SK-N-SH (cell line): ENCODE measurements around the gene KSR2. TPM values are rescaled to one million over a fixed set of nuclear protein-coding genes. Genes with fewer than 3 reads are reported as not detected.

Experiments used
- CTCF ChIA-PET: fragments of 300-600, 350-600 bp; formaldehyde crosslinking; extraction: SDS; loops from one replicate; lab custom pipeline; 2021; lab: Yijun Ruan, JAX
- POLR2A ChIA-PET: fragments of 350-600 bp; sonication (Branson Sonifier 250); formaldehyde crosslinking; extraction: SDS; loops from one replicate; lab custom pipeline; 2020; ENCODE audit warnings: antibody characterized with exemption, inconsistent platforms; lab: Yijun Ruan, JAX
- DNase-seq: peaks from one replicate; pipeline ENCODE4 v3.0.0; 2012
- H2AFZ ChIP-seq: fragments of 200-600 bp; sonication (generic); 2 replicates; pipeline ENCODE4 v1.8.1; 2016; ENCODE audit warnings: antibody characterized with exemption, mild to moderate bottlenecking, low read depth
- H3F3A ChIP-seq: fragments of 200-600 bp; sonication (generic); replicated peaks from 2 replicates; pipeline ENCODE3; 2016; ENCODE audit warnings: antibody characterized with exemption, mild to moderate bottlenecking; ENCODE audit not compliant: insufficient read depth
- H3K27ac ChIP-seq, 2 experiments: fragments of 200-500 bp in 1 of 2; fragments of 200-600 bp in 1 of 2; sonication (Bioruptor generic) in 1 of 2; sonication (generic), shearing (Covaris generic) in 1 of 2; 2 replicates each; pipeline versions ENCODE4 v1.5.1 to v1.6.1; 2014 to 2016; ENCODE audit warnings: low read depth in 2 of 2, inconsistent platforms in 1 of 2, low read length in 1 of 2, mild to moderate bottlenecking in 1 of 2, mixed read lengths in 1 of 2
- H3K27me3 ChIP-seq: fragments of 200-600 bp; sonication (generic), shearing (Covaris generic); 2 replicates; pipeline ENCODE4 v1.6.1; 2016; ENCODE audit warnings: mixed run types; ENCODE audit not compliant: insufficient read depth
- H3K36me3 ChIP-seq, 2 experiments: fragments of 200-500 bp in 1 of 2; fragments of 200-600 bp in 1 of 2; sonication (Bioruptor generic) in 1 of 2; sonication (generic) in 1 of 2; replicated peaks in 1 of 2; 2 replicates each; pipeline versions ENCODE3 to v1.5.1; 2014 to 2016; ENCODE audit warnings: low read length in 1 of 2, mild to moderate bottlenecking in 1 of 2; ENCODE audit not compliant: insufficient read depth in 2 of 2, control insufficient read depth in 1 of 2
- H3K4me1 ChIP-seq, 2 experiments: fragments of 200-500 bp in 1 of 2; fragments of 200-600 bp in 1 of 2; sonication (Bioruptor generic) in 1 of 2; sonication (generic), shearing (Covaris generic) in 1 of 2; 2 replicates each; pipeline versions ENCODE4 v1.5.1 to v1.6.1; 2014 to 2016; ENCODE audit warnings: low read depth in 1 of 2, low read length in 1 of 2, mixed run types in 1 of 2; ENCODE audit not compliant: insufficient read depth in 2 of 2, control insufficient read depth in 1 of 2
- H3K4me2 ChIP-seq: fragments of 200-600 bp; sonication (generic), shearing (Covaris generic); 2 replicates; pipeline ENCODE4 v1.6.1; 2017; ENCODE audit warnings: mixed run types
- H3K4me3 ChIP-seq, 2 experiments: fragments of 200-500 bp in 1 of 2; fragments of 200-600 bp in 1 of 2; sonication (Bioruptor generic) in 1 of 2; sonication (generic), shearing (Covaris generic) in 1 of 2; 2 replicates each; pipeline versions ENCODE4 v1.5.1 to v1.8.1; 2014 to 2016; ENCODE audit warnings: low read depth in 2 of 2, inconsistent platforms in 1 of 2, low read length in 1 of 2, mild to moderate bottlenecking in 1 of 2, mixed read lengths in 1 of 2, moderate library complexity in 1 of 2
- H3K79me2 ChIP-seq: fragments of 200-600 bp; sonication (generic); 2 replicates; pipeline ENCODE4 v1.8.1; 2017; ENCODE audit warnings: mild to moderate bottlenecking; ENCODE audit not compliant: insufficient read depth
- H3K9ac ChIP-seq: fragments of 200-600 bp; sonication (generic); 2 replicates; pipeline ENCODE4 v1.6.1; 2017; ENCODE audit warnings: mixed run types
- H3K9me2 ChIP-seq: fragments of 200-600 bp; sonication (generic); 2 replicates; pipeline ENCODE4 v1.6.1; 2017; ENCODE audit warnings: mixed run types
- H3K9me3 ChIP-seq: fragments of 200-600 bp; sonication (generic); 2 replicates; pipeline ENCODE4 v1.6.1; 2017; ENCODE audit warnings: mixed run types, mild to moderate bottlenecking, moderate library complexity
- H4K20me1 ChIP-seq: fragments of 200-600 bp; sonication (generic); 2 replicates; pipeline ENCODE4 v1.6.1; 2017; ENCODE audit warnings: mild to moderate bottlenecking, mixed run types; ENCODE audit not compliant: insufficient read depth
- ELF1 ChIP-seq: IDR thresholded peaks from 2 replicates; pipeline ENCODE4 v1.4.0; 2012
- GATA2 ChIP-seq: sonication (generic); formaldehyde crosslinking; IDR thresholded peaks from 2 replicates; pipeline ENCODE4 v1.5.0; 2020; ENCODE audit warnings: mild to moderate bottlenecking, missing genetic modification reagents
- MAX ChIP-seq: IDR thresholded peaks from 2 replicates; pipeline ENCODE4 v1.4.0; 2012; ENCODE audit warnings: low read depth
- RCOR1 ChIP-seq: fragments of 150-350 bp; IDR thresholded peaks from 2 replicates; pipeline ENCODE4 v1.6.1; 2017; ENCODE audit warnings: antibody characterized with exemption, low read length
- RFX5 ChIP-seq: IDR thresholded peaks from 2 replicates; pipeline ENCODE4 v1.6.1; 2012; ENCODE audit warnings: mild to moderate bottlenecking, improper control_type of control experiment, low read length
- SIN3A ChIP-seq: IDR thresholded peaks from 2 replicates; pipeline ENCODE4 v1.6.1; 2012; ENCODE audit warnings: low read depth, mild to moderate bottlenecking, low read length, moderate library complexity, borderline replicate concordance
- TAF1 ChIP-seq: IDR thresholded peaks from 2 replicates; pipeline ENCODE4 v1.6.1; 2012; ENCODE audit warnings: low read depth, mild to moderate bottlenecking, low read length, moderate library complexity, borderline replicate concordance
- TCF12 ChIP-seq: IDR thresholded peaks from 2 replicates; pipeline ENCODE4 v1.4.0; 2012
- WGBS: methylation state at CpG from one replicate; pipeline ENCODE4 v1.1.6; 2017; ENCODE audit warnings: low lambda C conversion rate; 5-methylcytosine and 5-hydroxymethylcytosine counted together
- polyA plus RNA-seq, 3 experiments: library from polyadenylated mRNA; depleted of rRNA; stranded (reverse); fragments of >200 nt; gene quantifications; 2 replicates each; pipeline ENCODE4 v1.2.3, GENCODE V29; 2012
- TF ChIP-seq, protein P1 (sequence below): fragments of 150-350 bp; IDR thresholded peaks from 2 replicates; pipeline ENCODE4 v1.6.1; 2016; ENCODE audit warnings: mild to moderate bottlenecking, low read depth, low read length
- TF ChIP-seq, protein P2 (sequence below): IDR thresholded peaks from 2 replicates; pipeline ENCODE4 v1.6.1; 2012; ENCODE audit warnings: mild to moderate bottlenecking, low read depth, low read length, moderate library complexity
- TF ChIP-seq, protein P3 (sequence below): IDR thresholded peaks from 2 replicates; pipeline ENCODE4; 2012
- TF ChIP-seq, protein P4 (sequence below): IDR thresholded peaks from 2 replicates; pipeline ENCODE4 v1.4.0; 2012; ENCODE audit warnings: low read depth, borderline replicate concordance

Gene KSR2
- polyA plus RNA-seq, 1 of the 3 experiments (the other 2 are of a cell fraction) = 0.12 TPM

DNA sequence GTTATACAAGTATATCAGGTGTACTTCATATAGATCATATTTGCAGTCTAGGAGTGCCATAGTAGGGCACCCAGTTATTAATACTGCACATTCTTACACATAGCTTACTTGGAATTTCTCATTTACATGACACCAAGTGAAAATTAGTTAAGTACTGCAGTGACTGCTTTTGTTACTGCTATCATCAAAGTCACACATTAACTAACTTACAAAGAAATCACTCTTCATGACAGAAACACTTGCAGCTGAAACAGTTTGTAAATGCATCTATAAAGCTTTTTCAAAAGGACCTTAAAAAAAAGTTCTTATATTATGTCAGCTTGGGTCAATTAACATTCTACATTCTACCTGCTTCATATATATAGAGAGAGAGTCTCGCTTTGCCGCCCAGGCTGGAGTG, 29.9 kb upstream of the KSR2 start:
- Histone ChIP-seq H3K27ac (no peak overlapping the region), H3K9me2 (no peaks in the 10 kb centered on the region), H4K20me1 (no peaks in the 10 kb centered on the region), H3K4me2 (no peak overlapping the region), H3K4me3 (no peak overlapping the region), H3K4me1 (no peaks in the 10 kb centered on the region), H3K36me3 (no peaks in the 10 kb centered on the region), H2AFZ (no peak overlapping the region), H3F3A (no peaks in the 10 kb centered on the region), H3K9ac (no peak overlapping the region), H3K9me3 (no peaks in the 10 kb centered on the region), H3K79me2 (no peaks in the 10 kb centered on the region), H3K27me3 (no peaks in the 10 kb centered on the region)
- 88% methylated on average over 2 of the region's 2 CpGs for whole genome bisulfite sequencing
- DNase-seq = no peak
- TF ChIP-seq GATA2 (CRISPR knock-in tag) (no peak), TCF12 (no peak)
- ChIA-PET CTCF (interaction anchor here (0.6 to 1.3 kb wide), 2 partner anchors 36 to 123 kb away, joined by 3 read pairs; no protein-coding TSS in a partner anchor), POLR2A (no interaction called here)

DNA sequence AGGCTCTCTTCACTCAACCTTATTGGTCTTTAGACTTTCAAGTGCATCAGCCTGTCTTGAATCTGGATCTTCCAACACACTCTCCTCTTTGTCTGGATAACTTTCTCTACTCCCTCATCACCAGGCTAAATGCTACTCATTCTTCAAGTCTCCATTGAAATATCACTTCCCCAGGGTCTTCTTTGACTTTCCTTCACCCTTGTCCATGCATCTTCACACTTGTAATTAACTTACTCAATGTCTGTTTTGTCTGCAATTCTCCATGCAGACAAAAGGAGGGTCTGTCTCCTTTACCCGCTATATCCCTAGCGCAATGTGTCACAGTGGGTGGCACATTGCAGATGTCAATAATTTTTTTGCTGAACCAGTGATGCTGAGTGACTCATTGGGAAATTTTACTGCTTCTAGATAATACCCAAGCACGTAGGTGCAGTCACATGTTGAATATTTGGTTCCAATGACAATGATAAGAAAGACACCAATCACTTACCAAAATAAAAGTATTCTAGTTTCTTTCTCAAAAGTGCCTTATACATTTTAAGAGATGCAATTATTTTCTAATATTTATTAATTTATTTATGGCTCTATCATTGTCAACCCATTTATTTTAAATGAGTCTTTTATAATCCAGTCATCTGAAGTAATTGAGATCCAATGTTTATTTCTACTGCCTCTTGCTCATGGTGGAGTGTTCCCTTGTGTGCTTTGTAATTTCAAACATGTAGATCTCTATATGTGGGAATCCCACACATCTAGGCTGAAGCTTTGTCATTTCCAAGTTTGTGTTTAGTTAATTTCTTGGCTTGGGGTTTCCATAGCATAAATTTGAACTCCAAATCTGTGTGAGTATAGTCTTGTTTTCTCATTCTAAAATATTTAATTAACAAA, 26.0 kb upstream of the KSR2 start:
- POLR2A ChIA-PET = no interaction called here
- H3K79me2 ChIP-seq = no peaks in the 10 kb centered on the region
- no peaks in the 10 kb centered on the region for H3K9me2 ChIP-seq
- CTCF ChIA-PET = no interaction called here
- no peak overlapping the region for H3K4me3 ChIP-seq
- WGBS = 61% methylated on average over 3 of the region's 3 CpGs
- no peaks in the 10 kb centered on the region for H3K27me3 ChIP-seq
- no peak overlapping the region for H3K4me2 ChIP-seq
- no peaks in the 10 kb centered on the region for H3K9me3 ChIP-seq
- H3F3A ChIP-seq = no peaks in the 10 kb centered on the region
- no peaks in the 10 kb centered on the region for H3K4me1 ChIP-seq
- no peak overlapping the region for H3K27ac ChIP-seq
- TF ChIP-seq, protein P1, sequence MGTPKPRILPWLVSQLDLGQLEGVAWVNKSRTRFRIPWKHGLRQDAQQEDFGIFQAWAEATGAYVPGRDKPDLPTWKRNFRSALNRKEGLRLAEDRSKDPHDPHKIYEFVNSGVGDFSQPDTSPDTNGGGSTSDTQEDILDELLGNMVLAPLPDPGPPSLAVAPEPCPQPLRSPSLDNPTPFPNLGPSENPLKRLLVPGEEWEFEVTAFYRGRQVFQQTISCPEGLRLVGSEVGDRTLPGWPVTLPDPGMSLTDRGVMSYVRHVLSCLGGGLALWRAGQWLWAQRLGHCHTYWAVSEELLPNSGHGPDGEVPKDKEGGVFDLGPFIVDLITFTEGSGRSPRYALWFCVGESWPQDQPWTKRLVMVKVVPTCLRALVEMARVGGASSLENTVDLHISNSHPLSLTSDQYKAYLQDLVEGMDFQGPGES = no peak
- TF ChIP-seq SIN3A (no peak), ELF1 (no peak), MAX (no peak), RCOR1 (no peak), RFX5 (no peak), TAF1 (no peak)
- TF ChIP-seq, protein P2, sequence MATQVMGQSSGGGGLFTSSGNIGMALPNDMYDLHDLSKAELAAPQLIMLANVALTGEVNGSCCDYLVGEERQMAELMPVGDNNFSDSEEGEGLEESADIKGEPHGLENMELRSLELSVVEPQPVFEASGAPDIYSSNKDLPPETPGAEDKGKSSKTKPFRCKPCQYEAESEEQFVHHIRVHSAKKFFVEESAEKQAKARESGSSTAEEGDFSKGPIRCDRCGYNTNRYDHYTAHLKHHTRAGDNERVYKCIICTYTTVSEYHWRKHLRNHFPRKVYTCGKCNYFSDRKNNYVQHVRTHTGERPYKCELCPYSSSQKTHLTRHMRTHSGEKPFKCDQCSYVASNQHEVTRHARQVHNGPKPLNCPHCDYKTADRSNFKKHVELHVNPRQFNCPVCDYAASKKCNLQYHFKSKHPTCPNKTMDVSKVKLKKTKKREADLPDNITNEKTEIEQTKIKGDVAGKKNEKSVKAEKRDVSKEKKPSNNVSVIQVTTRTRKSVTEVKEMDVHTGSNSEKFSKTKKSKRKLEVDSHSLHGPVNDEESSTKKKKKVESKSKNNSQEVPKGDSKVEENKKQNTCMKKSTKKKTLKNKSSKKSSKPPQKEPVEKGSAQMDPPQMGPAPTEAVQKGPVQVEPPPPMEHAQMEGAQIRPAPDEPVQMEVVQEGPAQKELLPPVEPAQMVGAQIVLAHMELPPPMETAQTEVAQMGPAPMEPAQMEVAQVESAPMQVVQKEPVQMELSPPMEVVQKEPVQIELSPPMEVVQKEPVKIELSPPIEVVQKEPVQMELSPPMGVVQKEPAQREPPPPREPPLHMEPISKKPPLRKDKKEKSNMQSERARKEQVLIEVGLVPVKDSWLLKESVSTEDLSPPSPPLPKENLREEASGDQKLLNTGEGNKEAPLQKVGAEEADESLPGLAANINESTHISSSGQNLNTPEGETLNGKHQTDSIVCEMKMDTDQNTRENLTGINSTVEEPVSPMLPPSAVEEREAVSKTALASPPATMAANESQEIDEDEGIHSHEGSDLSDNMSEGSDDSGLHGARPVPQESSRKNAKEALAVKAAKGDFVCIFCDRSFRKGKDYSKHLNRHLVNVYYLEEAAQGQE = no peak
- TF ChIP-seq, protein P3, sequence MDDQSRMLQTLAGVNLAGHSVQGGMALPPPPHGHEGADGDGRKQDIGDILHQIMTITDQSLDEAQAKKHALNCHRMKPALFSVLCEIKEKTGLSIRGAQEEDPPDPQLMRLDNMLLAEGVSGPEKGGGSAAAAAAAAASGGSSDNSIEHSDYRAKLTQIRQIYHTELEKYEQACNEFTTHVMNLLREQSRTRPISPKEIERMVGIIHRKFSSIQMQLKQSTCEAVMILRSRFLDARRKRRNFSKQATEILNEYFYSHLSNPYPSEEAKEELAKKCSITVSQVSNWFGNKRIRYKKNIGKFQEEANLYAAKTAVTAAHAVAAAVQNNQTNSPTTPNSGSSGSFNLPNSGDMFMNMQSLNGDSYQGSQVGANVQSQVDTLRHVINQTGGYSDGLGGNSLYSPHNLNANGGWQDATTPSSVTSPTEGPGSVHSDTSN = no peak
- TF ChIP-seq, protein P4, sequence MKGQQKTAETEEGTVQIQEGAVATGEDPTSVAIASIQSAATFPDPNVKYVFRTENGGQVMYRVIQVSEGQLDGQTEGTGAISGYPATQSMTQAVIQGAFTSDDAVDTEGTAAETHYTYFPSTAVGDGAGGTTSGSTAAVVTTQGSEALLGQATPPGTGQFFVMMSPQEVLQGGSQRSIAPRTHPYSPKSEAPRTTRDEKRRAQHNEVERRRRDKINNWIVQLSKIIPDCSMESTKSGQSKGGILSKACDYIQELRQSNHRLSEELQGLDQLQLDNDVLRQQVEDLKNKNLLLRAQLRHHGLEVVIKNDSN = no peak
- DNase-seq = no peak
- H3K36me3 ChIP-seq = no peaks in the 10 kb centered on the region
- H4K20me1 ChIP-seq = no peaks in the 10 kb centered on the region
- H2AFZ ChIP-seq = no peak overlapping the region
- no peak overlapping the region for H3K9ac ChIP-seq
